Measurements from ENCODE around the gene KRT15. TPM values are rescaled to one million over a fixed set of nuclear protein-coding genes. Genes with fewer than 3 reads are reported as not detected.

KRT15 gene
- total and polyA plus RNA-seq, 2 of the 8 experiments (the other 6 are each of a cell fraction or from before 2014, with no cell fraction given): 0.11 to 0.13 TPM

DNA sequence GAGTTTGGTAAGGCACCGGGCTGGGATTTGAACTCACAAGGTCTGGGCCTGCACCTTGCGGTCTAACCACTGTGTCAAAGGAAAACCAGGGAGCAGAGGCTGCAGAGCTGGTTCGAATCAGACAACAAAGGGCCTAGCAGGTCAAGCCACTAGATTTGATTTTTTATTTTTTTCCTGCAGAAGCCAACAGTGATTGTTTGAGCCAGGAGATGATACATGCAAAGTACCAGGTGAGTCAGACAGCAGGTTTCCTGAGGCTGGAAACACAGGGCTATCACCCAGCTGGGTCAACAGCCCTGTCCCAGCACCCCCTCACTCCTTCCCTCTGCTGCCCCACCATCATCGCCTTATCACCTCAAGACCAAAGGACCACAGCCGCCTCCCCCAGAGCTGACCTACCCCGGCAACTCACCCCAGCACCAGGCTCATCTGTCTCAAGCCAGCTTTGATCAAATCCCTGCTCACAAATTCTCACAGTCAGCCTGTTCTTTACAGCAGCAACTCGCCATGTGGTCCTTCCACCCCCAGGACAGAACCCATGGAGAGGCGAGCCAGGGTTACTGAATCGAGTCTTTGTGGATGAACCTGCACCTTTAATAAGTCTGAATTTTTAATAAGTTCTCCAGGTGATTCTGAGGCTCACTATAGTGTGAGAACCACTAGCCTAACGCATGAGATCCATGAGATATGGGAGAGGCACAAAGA, 22.4 kb upstream of the KRT15 start (continued):
- TF ChIP-seq HDAC6 (IDR thresholded peaks at IDR 0.05; ENCODE audit: low read depth, low read length): no peak
- TF ChIP-seq CEBPB (IDR thresholded peaks at IDR 0.05; ENCODE audit: low read depth, low read length): no peak
- TF ChIP-seq ASH2L (IDR thresholded peaks at IDR 0.05; ENCODE audit: low read length): no peak
